ENCODE results near the gene TERB1.
"Not testable (repeated sequence)": the region's sequence is repeated elsewhere in the genome, so short reads cannot be mapped to it uniquely, and the experiment has no call there.

The TERB1 gene

DNA sequence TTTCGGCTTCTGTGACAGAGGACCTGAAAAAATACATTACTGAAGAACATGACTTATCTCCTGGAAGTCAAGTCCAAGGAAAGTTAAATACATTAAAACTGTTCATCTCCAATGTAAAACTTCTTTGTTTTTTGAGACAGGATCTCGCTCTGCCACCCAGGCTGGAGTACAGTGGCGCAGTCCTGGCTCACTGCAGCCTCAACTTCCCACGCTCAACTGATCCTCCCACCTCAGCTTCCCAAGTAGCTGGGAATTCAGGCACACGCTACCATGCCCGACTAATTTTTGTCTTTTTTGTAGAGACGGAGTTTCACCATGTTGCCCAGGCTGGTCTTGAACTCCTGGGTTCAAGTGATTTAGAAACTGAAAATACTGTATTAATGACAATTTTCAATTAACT, 9.7 kb upstream of the TERB1 start:
- Histone ChIP-seq H3K4me1 (ENCODE audit: control insufficient read depth, low read depth, low read length) (no peaks in the 10 kb centered on the region), H3K36me3 (ENCODE audit: control insufficient read depth, low read depth, low read length) (peaks cover 85% of the 10 kb centered on the region), H3K27ac (ENCODE audit: low read length) (no peak overlapping the region), H3K4me3 (ENCODE audit: low read length) (no peak overlapping the region), H3K9me3 (ENCODE audit: control insufficient read depth, low read depth, low read length) (no peaks in the 10 kb centered on the region), H3K27me3 (ENCODE audit: control insufficient read depth, insufficient read depth, low read length) (no peaks in the 10 kb centered on the region), H3K9ac (ENCODE audit: low read length) (no peak overlapping the region)

DNA sequence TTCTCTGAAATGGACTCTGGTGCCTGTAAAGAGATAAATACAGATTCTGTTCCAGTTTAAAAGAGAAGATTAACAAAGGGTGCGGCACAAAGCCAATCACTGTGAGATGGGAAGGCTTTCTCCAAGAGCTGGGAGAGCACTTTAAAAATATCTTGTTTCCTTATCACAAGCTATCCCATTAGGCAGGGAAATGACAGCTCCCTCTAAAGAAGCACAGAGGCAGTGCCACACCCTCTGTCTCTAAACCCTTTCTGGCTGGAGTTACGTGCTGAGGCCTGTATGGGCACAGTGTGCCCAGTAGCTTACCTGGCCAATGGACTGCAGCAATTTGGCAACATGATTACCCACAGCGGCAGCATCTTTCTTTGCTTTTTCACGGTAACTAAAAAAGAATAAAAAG, 9.0 kb upstream of the TERB1 start:
- H3K4me3 ChIP-seq (ENCODE audit: low read length), result no peak overlapping the region
- no peak overlapping the region for H3K27ac ChIP-seq (ENCODE audit: low read length)
- no peak overlapping the region for H3K9ac ChIP-seq (ENCODE audit: low read length)
- peaks cover 88% of the 10 kb centered on the region for H3K36me3 ChIP-seq (ENCODE audit: control insufficient read depth, low read depth, low read length)
- no peaks in the 10 kb centered on the region for H3K9me3 ChIP-seq (ENCODE audit: control insufficient read depth, low read depth, low read length)
- H3K27me3 ChIP-seq (ENCODE audit: control insufficient read depth, insufficient read depth, low read length), result no peaks in the 10 kb centered on the region
- H3K4me1 ChIP-seq (ENCODE audit: control insufficient read depth, low read depth, low read length), result no peaks in the 10 kb centered on the region

DNA sequence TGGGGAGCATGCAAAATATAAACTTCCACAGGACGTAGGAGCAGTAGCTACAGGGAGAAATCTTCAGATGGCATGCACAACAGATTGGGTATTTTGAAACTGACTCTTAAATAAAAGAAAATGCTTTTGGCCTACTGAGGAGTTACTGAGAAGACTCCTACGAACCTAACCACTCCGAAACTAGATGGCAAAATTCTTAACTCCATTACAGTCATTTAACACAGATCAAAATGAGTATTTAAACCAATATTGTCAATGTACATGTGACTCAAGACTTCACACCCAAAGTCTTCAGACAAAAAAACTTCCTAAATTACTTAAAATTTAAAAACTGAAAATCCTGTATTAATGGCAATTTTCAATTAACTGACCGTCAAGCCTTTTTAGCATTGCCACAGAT, 8.4 kb upstream of the TERB1 start:
- H3K9me3 ChIP-seq (ENCODE audit: control insufficient read depth, low read depth, low read length), result no peaks in the 10 kb centered on the region
- H3K4me1 ChIP-seq (ENCODE audit: control insufficient read depth, low read depth, low read length), result no peaks in the 10 kb centered on the region
- no peak overlapping the region for H3K27ac ChIP-seq (ENCODE audit: low read length)
- peaks cover 89% of the 10 kb centered on the region for H3K36me3 ChIP-seq (ENCODE audit: control insufficient read depth, low read depth, low read length)
- no peak overlapping the region for H3K9ac ChIP-seq (ENCODE audit: low read length)
- H3K4me3 ChIP-seq (ENCODE audit: low read length), result no peak overlapping the region
- H3K27me3 ChIP-seq (ENCODE audit: control insufficient read depth, insufficient read depth, low read length), result no peaks in the 10 kb centered on the region

DNA sequence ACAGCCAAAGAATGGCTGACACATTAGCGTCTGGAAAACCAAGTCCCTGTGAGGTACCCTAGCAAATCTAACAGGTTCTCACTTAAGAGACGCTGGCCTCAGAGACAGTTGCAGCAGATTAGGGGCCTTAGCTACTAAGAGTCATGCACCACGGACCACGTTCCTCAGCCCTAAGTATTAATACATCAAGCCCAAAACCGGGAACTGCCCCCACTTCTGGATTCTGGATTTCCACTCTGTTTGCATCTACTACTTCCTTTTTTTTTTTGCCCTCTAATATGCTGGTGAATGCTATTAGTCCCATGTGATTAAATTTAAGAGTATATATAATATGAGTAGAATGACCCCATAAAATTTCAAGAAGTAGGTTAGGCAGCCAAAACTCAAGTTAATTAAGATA, 775 bp upstream of the TERB1 start:
- peaks cover 51% of the 10 kb centered on the region for H3K36me3 ChIP-seq (ENCODE audit: control insufficient read depth, low read depth, low read length)
- no peaks in the 10 kb centered on the region for H3K9me3 ChIP-seq (ENCODE audit: control insufficient read depth, low read depth, low read length)
- no peaks in the 10 kb centered on the region for H3K27me3 ChIP-seq (ENCODE audit: control insufficient read depth, insufficient read depth, low read length)
- H3K9ac ChIP-seq (ENCODE audit: low read length), result no peak overlapping the region
- no peak overlapping the region for H3K4me3 ChIP-seq (ENCODE audit: low read length)
- H3K27ac ChIP-seq (ENCODE audit: low read length), result no peak overlapping the region
- H3K4me1 ChIP-seq (ENCODE audit: control insufficient read depth, low read depth, low read length), result no peaks in the 10 kb centered on the region

DNA sequence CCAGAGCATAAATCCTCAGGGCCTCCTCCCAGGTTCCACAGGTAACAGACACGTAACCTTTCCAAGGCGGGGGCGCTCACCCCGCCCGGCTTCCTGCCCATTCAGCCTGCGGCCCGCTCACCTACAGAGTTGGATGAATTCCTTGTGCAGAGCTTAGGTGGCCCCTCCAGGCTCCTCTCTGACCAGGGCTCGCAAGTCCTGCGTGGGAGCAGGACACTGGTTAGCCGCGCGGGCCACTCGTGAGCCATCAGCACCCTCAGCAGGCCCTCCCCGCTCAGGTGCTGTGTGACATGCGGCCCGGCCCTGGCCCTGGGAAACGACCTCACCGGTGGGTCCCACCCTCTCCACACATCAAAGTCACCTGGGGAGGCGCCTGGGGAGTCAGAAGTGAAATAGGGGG, 528 bp downstream of the TERB1 start:
- Histone ChIP-seq H3K36me3 (ENCODE audit: control insufficient read depth, low read depth, low read length) (peaks cover 38% of the 10 kb centered on the region), H3K9ac (ENCODE audit: low read length) (no peak overlapping the region), H3K4me1 (ENCODE audit: control insufficient read depth, low read depth, low read length) (no peaks in the 10 kb centered on the region), H3K4me3 (ENCODE audit: low read length) (no peak overlapping the region), H3K9me3 (ENCODE audit: control insufficient read depth, low read depth, low read length) (no peaks in the 10 kb centered on the region), H3K27me3 (ENCODE audit: control insufficient read depth, insufficient read depth, low read length) (no peaks in the 10 kb centered on the region), H3K27ac (ENCODE audit: low read length) (no peak overlapping the region)

DNA sequence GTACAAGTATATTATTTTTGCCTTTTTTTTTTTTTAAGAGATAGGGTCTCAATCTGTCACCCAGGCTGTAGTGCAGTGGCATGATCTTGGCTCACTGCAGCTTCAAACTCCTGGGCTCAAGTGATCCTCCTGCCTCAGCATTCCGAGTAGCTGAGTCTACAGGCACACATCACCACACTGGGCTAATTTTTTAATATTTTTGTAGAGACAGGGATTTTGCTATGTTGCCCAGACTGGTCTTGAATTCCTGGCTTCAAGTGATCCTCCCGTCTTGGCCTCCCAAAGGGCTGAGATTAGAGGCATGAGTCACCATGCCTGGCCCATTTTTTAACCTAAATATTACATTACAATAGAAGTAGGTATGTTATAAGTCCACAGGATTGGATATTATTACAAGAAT, 3.2 kb downstream of the TERB1 start:
- no peak overlapping the region for H3K27ac ChIP-seq (ENCODE audit: low read length)
- H3K4me3 ChIP-seq (ENCODE audit: low read length), result no peak overlapping the region
- H3K9me3 ChIP-seq (ENCODE audit: control insufficient read depth, low read depth, low read length), result no peaks in the 10 kb centered on the region
- H3K9ac ChIP-seq (ENCODE audit: low read length), result no peak overlapping the region
- peaks cover 14% of the 10 kb centered on the region for H3K36me3 ChIP-seq (ENCODE audit: control insufficient read depth, low read depth, low read length)
- no peaks in the 10 kb centered on the region for H3K4me1 ChIP-seq (ENCODE audit: control insufficient read depth, low read depth, low read length)
- no peaks in the 10 kb centered on the region for H3K27me3 ChIP-seq (ENCODE audit: control insufficient read depth, insufficient read depth, low read length)

DNA sequence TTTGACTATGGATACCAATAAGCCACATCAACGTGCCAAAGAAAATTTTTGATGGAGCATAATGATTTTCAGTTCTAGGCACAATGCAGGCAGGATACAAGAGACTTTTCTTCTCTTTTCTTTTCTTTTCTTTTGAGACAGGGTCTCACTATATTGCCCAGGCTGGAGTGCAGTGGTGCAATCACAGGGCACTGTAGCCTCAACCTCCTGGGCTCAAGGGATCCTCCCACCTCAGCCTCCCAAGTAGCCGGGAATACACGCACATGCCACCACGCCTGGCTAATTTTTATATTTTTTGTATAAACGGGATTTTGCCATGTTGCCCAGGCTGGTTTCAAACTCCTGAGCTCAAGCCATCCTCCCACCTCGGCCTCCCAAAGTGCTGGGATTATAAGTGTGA, 7.4 kb downstream of the TERB1 start:
- not testable (repeated sequence) for H3K36me3 ChIP-seq (ENCODE audit: control insufficient read depth, low read depth, low read length); H3K9ac ChIP-seq (ENCODE audit: low read length); H3K27ac ChIP-seq (ENCODE audit: low read length); H3K4me1 ChIP-seq (ENCODE audit: control insufficient read depth, low read depth, low read length); H3K4me3 ChIP-seq (ENCODE audit: low read length); H3K27me3 ChIP-seq (ENCODE audit: control insufficient read depth, insufficient read depth, low read length); H3K9me3 ChIP-seq (ENCODE audit: control insufficient read depth, low read depth, low read length)

DNA sequence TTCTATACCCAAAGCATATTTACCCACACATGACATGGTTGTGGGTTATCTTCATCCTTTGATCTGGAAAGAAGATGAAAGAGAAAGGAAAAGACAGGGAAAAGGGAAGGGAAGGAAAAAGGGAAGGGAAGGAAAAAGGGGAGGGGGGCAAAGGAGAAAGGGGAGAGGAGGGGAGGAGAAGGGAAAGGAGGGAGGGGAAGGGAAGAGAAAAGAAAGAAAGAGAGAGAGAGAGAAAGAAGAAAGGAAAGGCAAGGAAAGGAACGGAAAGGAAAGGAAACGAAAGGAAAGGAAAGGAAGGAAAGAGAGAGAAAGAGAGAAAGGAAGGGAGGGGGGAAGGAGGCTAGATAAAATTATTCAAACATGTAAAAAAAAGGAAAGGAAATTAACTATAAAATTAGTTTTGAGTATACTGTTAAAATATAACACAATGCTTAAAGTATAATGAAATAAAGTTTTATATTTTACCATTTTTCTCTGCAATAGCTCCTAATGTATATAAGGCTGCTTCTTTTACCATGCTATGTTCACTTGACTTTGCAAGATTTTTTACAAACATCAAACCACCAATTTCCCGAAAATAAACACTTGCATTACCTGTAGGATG, 11.2 kb downstream of the TERB1 start:
- no peaks in the 10 kb centered on the region for H3K4me1 ChIP-seq (ENCODE audit: control insufficient read depth, low read depth, low read length)
- no peaks in the 10 kb centered on the region for H3K36me3 ChIP-seq (ENCODE audit: control insufficient read depth, low read depth, low read length)
- no peak overlapping the region for H3K9ac ChIP-seq (ENCODE audit: low read length)
- H3K9me3 ChIP-seq (ENCODE audit: control insufficient read depth, low read depth, low read length), result no peaks in the 10 kb centered on the region
- no peak overlapping the region for H3K4me3 ChIP-seq (ENCODE audit: low read length)
- no peaks in the 10 kb centered on the region for H3K27me3 ChIP-seq (ENCODE audit: control insufficient read depth, insufficient read depth, low read length)
- no peak overlapping the region for H3K27ac ChIP-seq (ENCODE audit: low read length)

DNA sequence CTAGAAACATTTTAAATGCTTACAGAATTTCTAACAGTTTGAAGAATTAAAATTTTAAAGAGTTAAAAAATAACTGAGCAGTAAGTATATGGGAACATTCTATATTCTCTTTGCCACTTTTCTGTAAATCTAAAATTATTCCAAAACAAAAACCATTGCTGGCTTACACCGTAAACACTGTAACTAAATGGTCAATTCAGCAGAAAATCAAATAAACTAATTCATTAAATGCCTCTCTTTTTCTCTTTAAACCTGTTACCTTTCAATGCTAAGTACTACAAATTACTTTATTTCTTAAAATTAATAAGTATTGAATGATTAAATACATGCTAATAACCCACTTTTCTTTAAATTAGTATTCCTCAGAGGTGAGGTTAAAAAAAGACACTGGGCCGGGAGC, 14.0 kb downstream of the TERB1 start:
- H3K27ac ChIP-seq (ENCODE audit: low read length), result no peak overlapping the region
- no peaks in the 10 kb centered on the region for H3K4me1 ChIP-seq (ENCODE audit: control insufficient read depth, low read depth, low read length)
- no peaks in the 10 kb centered on the region for H3K36me3 ChIP-seq (ENCODE audit: control insufficient read depth, low read depth, low read length)
- H3K9me3 ChIP-seq (ENCODE audit: control insufficient read depth, low read depth, low read length), result no peaks in the 10 kb centered on the region
- no peak overlapping the region for H3K4me3 ChIP-seq (ENCODE audit: low read length)
- H3K9ac ChIP-seq (ENCODE audit: low read length), result no peak overlapping the region
- H3K27me3 ChIP-seq (ENCODE audit: control insufficient read depth, insufficient read depth, low read length), result no peaks in the 10 kb centered on the region

DNA sequence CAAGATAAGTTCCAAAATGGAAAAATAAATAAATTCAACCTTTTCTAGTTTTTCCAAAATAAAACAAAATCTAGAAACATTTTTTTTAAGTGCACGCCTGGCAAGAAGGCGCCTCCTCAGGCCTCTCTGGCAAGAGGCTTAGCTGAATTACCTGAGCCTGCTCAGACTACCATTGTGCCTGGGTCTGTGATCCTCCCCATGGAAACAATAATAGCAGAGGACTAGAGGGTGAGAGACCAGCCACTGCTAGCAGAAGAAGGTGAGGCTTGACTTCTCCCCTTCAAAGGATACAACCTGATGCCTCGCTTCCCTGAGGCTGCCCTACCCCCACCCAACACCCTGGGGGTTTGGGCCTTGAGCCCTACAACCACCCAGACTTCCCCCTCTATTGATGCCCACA, 14.8 kb downstream of the TERB1 start:
- Histone ChIP-seq H3K27ac (ENCODE audit: low read length) (no peak overlapping the region), H3K27me3 (ENCODE audit: control insufficient read depth, insufficient read depth, low read length) (no peaks in the 10 kb centered on the region), H3K4me1 (ENCODE audit: control insufficient read depth, low read depth, low read length) (no peaks in the 10 kb centered on the region), H3K9ac (ENCODE audit: low read length) (no peak overlapping the region), H3K4me3 (ENCODE audit: low read length) (no peak overlapping the region), H3K9me3 (ENCODE audit: control insufficient read depth, low read depth, low read length) (no peaks in the 10 kb centered on the region), H3K36me3 (ENCODE audit: control insufficient read depth, low read depth, low read length) (no peaks in the 10 kb centered on the region)

DNA sequence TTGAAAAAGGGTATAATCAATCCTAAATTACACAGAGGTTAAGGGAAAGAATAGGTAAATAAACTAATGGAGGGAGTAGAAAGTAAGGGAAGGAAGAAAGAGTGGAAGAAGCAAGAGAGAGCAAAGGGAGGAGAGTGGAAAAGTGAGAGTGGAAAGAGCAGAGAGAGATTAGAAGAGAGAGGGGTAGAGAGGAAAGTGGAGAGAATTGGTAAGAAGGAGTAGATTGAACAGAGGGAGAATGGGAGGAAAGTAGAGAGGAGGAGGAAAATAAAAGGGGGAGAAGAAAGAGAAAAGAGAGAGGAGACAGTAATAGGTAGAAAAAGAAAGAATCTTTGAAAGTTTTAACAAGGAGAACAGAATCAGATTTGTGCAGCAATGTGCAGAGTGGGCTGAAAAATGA, 24.9 kb downstream of the TERB1 start:
- Histone ChIP-seq H3K27me3 (ENCODE audit: control insufficient read depth, insufficient read depth, low read length) (no peaks in the 10 kb centered on the region), H3K27ac (ENCODE audit: low read length) (no peak overlapping the region), H3K9ac (ENCODE audit: low read length) (no peak overlapping the region), H3K4me3 (ENCODE audit: low read length) (no peak overlapping the region), H3K36me3 (ENCODE audit: control insufficient read depth, low read depth, low read length) (no peaks in the 10 kb centered on the region), H3K9me3 (ENCODE audit: control insufficient read depth, low read depth, low read length) (no peaks in the 10 kb centered on the region), H3K4me1 (ENCODE audit: control insufficient read depth, low read depth, low read length) (no peaks in the 10 kb centered on the region)

DNA sequence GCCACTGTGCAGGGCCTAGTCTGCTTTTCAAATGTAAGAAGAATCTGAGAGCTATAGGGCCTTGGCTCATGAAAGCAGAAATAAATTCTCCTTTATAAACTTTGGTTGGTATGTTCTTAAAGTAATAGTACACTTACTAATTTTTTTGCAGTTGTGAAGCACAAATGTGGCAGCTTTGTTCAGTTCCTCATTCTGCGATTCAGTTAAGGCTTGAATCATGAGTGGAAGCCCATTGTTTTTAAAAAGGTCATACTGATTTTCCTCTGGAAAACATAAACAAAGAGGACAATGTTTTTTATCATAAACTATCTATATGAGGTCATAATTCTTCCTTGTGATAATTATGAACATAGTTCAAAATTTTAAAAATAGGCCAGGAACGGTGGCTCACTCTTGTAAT, 26.4 kb downstream of the TERB1 start:
- Histone ChIP-seq H3K4me1 (ENCODE audit: control insufficient read depth, low read depth, low read length) (no peaks in the 10 kb centered on the region), H3K4me3 (ENCODE audit: low read length) (no peak overlapping the region), H3K9me3 (ENCODE audit: control insufficient read depth, low read depth, low read length) (no peaks in the 10 kb centered on the region), H3K36me3 (ENCODE audit: control insufficient read depth, low read depth, low read length) (no peaks in the 10 kb centered on the region), H3K9ac (ENCODE audit: low read length) (no peak overlapping the region), H3K27me3 (ENCODE audit: control insufficient read depth, insufficient read depth, low read length) (no peaks in the 10 kb centered on the region), H3K27ac (ENCODE audit: low read length) (no peak overlapping the region)

All from iPS-18a (cell line).